ENCODE results near the gene SHPK.
"Not testable (repeated sequence)": the region's sequence is repeated elsewhere in the genome, so short reads cannot be mapped to it uniquely, and the experiment has no call there.

SHPK gene

GRCh38 chr17:3583456-3583855 is 52.6 kb downstream of the SHPK start:
- no peak for ATAC-seq
- TF ChIP-seq TSHZ2 (CRISPR knock-in tag; IDR thresholded peaks at IDR 0.05): no peak
- TF ChIP-seq ZNF565 (CRISPR knock-in tag; conservative IDR thresholded peaks at IDR 0.05; ENCODE audit: low read depth): no peak
- TF ChIP-seq ZFP3 (CRISPR knock-in tag; IDR thresholded peaks at IDR 0.05): no peak
- TF ChIP-seq TOX (CRISPR knock-in tag; IDR thresholded peaks at IDR 0.05; ENCODE audit: borderline replicate concordance): no peak
- no peak for TF ChIP-seq ZNF70 (CRISPR knock-in tag; IDR thresholded peaks at IDR 0.05)
- no peak for TF ChIP-seq ZC3H10 (CRISPR knock-in tag; IDR thresholded peaks at IDR 0.05)
- TF ChIP-seq BACH2 (CRISPR knock-in tag; IDR thresholded peaks at IDR 0.05; ENCODE audit: borderline replicate concordance): no peak
- TF ChIP-seq CREB5 (CRISPR knock-in tag; IDR thresholded peaks at IDR 0.05; ENCODE audit: low read depth): no peak
- no peak for TF ChIP-seq PPARA (CRISPR knock-in tag; IDR thresholded peaks at IDR 0.05; ENCODE audit: borderline replicate concordance)

DNA sequence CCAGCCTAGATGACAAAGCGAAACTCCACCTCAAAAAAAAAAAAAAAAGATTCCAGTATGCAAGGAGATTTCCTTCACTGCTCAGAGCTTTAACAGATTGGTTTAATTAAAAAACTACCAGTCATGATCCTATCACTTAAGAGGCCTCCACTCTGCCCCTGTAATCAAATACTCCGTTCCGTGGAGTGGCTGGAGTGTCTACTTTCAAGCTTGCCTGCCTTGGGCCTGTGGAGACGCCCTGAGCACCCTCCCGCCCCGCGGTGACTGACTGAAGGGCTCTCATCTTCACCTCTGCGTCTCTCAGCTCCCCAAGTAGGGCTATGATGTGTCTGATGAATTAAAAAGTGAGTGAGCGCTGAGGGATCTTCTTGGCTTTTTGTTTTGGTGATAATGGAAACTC is 53.1 kb downstream of the SHPK start:
- no peak for TF ChIP-seq CREB5 (CRISPR knock-in tag; IDR thresholded peaks at IDR 0.05; ENCODE audit: low read depth)
- no peak for TF ChIP-seq CSRNP3 (CRISPR knock-in tag; IDR thresholded peaks at IDR 0.05)
- TF ChIP-seq ZNF8 (CRISPR knock-in tag; IDR thresholded peaks at IDR 0.05): no peak
- TF ChIP-seq RARB (CRISPR knock-in tag; IDR thresholded peaks at IDR 0.05): no peak
- no peak for TF ChIP-seq ISL1 (CRISPR knock-in tag; IDR thresholded peaks at IDR 0.05)
- no peak for TF ChIP-seq ZFP30 (CRISPR knock-in tag; IDR thresholded peaks at IDR 0.05)
- no peak for TF ChIP-seq POU6F1 (CRISPR knock-in tag; IDR thresholded peaks at IDR 0.05; ENCODE audit: borderline replicate concordance, low read depth)
- TF ChIP-seq BACH2 (CRISPR knock-in tag; IDR thresholded peaks at IDR 0.05; ENCODE audit: borderline replicate concordance): no peak
- TF ChIP-seq ZFP3 (CRISPR knock-in tag; IDR thresholded peaks at IDR 0.05): no peak
- TF ChIP-seq ZC3H10 (CRISPR knock-in tag; IDR thresholded peaks at IDR 0.05): no peak
- TF ChIP-seq SNAI2 (CRISPR knock-in tag; IDR thresholded peaks at IDR 0.05): no peak
- no peak for TF ChIP-seq OSR1 (CRISPR knock-in tag; IDR thresholded peaks at IDR 0.05)
- no peak for TF ChIP-seq TOX (CRISPR knock-in tag; IDR thresholded peaks at IDR 0.05; ENCODE audit: borderline replicate concordance)
- no peak for TF ChIP-seq TSHZ2 (CRISPR knock-in tag; IDR thresholded peaks at IDR 0.05)
- no peak for TF ChIP-seq ZNF70 (CRISPR knock-in tag; IDR thresholded peaks at IDR 0.05)
- no peak for TF ChIP-seq ARNTL (CRISPR knock-in tag; IDR thresholded peaks at IDR 0.05; ENCODE audit: borderline replicate concordance, low read depth)
- TF ChIP-seq GLIS3 (CRISPR knock-in tag; IDR thresholded peaks at IDR 0.05): no peak

GRCh38 chr17:3578667-3579066 is 57.4 kb downstream of the SHPK start:
- not testable (repeated sequence) for ATAC-seq

More for the DNA sequence above, 53.1 kb downstream of the SHPK start:
- peak; percentile 18; the same call in 1 of the 3 replicates for ATAC-seq

Measured in SK-N-SH treated with all-trans-retinoic acid at 6 μM for 48 hours (cell line).